NCI-H1092 treated with DMSO at 0.1 percent for 48 hours (cell line): ENCODE measurements around the gene SYCN.

Experiments used
- DNase-seq: peaks from one replicate; lab custom pipeline; 2025; lab: John Stamatoyannopoulos, UW

SYCN gene

DNA sequence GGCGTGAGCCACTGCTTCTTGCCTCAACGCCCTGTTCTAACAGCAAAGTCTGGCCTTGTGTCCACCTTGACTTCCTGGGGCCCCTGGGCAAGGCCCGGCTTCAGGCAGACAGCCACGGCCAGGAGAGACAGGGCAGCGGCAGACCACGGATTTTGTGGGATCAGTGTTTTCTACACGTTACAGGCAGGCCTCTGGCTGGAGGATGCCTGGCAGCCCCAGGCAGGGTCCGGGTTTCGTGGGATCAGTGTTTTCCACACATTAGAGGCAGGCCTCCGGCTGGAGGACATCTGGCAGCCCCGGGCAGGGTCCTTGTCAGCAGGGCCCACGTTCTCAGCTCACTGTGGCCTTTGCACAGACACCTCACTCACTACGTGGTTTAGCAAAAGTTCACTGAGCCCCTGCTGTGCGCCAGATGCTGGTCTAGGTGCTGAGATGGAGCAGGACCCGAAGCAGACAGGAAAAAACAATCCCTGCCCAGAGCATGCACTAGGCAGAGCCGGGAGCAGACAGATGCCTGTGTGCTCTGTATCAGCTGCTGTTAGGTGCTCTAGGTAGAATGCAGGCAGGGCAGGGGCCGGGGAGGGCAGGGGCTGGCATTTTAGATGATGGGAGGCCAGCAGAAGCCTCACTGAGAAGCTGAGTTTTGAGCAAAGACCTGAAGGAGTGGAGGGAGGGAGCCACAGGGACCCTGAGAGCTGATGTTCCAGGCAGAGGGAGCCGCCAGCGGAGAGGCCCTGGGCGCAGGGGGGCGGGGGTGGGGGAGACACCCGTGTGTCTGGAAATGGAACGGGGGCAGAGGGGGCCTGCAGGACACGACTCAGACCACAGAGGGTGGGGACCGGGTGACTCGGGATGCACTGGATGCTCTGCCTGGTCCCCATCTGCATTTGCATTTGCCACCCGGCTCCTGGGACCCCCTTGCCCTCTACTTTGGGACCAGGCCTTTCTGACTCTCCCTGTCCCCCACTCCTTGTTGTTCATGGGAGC, 32.3 kb downstream of the SYCN start:
- no peak for DNase-seq

DNA sequence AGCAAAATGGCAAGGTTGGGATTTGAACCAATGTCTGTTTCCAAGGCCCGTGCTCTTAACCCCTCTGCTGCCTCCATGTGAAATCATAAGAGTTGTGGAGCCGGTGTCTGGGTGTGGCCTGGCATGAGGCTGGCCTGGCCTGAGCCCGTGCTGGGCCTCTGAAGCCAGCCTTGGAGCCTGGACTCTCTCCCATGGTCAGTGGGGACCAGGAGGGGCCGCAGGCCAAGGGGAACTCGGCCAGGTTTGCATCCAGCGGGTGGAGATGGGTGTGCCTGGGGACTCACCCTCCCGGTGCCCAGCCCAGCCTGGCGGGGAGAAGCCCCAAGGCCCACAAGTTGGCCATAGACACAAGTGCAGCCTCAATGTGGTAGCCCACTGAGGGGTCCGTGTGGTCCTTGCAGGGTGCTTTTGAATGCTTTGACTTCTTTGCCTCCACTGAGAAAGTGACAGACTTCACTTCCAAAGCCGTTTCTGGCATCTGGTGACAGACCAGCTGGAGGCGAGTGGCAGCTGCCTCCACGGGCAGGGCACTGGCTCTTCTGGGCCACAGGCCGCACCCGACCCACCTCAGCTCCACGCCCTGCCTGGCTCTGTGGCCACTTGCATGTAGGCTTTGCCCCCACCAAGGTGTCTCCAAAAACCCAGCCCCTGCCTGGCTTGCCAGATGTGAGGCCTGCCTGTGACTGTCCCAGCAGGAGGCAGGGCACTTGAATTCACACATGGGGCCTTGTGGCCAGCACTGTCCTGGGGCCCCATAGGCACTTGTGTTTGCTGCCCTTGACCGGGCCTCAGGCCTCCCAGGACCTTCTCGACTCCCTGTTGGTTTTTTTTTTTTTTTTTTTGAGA, 33.5 kb downstream of the SYCN start:
- no peak for DNase-seq

DNA sequence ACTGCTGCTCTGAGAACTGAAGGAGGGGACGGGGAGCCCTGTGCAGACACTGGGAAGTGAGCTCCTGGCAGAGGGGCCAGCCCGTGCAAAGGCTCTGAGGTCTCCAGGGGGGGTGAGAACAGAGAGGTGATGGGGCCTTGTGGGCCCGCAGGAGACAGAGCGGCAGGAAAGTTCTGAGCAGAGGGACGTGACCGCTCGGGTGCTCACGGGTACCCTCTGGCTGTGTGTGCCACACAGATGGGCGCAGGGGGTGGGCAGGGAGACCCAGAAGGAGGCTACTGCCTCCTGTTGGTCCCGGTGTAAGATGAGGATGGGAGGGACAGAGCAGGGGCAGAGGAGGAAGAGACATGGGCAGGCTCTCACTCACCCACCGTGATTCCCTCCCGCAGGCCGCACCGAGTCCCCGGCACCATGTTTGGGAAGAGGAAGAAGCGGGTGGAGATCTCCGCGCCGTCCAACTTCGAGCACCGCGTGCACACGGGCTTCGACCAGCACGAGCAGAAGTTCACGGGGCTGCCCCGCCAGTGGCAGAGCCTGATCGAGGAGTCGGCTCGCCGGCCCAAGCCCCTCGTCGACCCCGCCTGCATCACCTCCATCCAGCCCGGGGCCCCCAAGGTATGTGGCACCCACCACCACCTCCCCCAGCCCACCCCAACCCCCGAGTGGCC, 34.8 kb downstream of the SYCN start:
- DNase-seq, result no peak

- DNase-seq, result no peak
Observed at GRCh38 chr19:39168258-39169142, 35.6 kb downstream of the SYCN start.

DNA sequence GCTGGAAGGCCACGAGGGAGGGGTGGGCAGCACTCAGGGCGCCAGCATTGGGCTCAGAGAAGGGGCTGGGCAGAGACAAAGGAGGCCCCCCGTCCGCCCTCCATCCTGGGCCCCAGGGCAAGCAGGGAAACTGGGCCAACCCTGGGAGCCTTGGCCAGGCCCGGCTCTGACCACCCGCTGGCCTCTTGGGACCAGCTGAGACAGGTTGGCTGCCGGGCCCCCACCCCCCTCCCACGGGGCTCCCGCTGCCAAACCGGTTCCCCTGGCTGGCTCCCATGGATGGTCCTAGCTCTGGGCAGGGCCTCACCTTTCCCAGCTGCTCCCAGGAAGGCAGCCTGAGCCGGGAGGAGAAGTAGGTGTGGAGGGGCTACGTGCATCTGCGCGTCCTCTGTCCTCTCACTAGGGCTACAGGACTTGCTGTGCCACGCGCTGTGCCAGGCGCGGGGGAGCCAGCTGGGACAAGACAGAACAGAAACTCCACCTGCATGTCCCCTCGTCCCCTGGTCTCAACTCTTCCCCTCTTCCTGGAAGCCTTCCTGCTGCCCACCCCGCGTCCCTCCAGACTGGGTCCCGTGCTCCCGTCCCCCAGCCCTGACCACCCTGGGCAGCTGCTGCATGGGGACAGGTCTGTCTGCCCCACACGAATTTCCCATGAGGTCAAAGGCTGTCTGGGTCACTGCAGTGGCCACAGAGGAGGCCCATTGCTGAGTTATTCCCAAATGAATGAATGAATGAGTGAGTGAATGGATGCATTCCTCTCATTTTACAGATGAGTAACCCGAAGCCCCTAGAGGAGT, 36.4 kb downstream of the SYCN start:
- DNase-seq, result no peak

DNA sequence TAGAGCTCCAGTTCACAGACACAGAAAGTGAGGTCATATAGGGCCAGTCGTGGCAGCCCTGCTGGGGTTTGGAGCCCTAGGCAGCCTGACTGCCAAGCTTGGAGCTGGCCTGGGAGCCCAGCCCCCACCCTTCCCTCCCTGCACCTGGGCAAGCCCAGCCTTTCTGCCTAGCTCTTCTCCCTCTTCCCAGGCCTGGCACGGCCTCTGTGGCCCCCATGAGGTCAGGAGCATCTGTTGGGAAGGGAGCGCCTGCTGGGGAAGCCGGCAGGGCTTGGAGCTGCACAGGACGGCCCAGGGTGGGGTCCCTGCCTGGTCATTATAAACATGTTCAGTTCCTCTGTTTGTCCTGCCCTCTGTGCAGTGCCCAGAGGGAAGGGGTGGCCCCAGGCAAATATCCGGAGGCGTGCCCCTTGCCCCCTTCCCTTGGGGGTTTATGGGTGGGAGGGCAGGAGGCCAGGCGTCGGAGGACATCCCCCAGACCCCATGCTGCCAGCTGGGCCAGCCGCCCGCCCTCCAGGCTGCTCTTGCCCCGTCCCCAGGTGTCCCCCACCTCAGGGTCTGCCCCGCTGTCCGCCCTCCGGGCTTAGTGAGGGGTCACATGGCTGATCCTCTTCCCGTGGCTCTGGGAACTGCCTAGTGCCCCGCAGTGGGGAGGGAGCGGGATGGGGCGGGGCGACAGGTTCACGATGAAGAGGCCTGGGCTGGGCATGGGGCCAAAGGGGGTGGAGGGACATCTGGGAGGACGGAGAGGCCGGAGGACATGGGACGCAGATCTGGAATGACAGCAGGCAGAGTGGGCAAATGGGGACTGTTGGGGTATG, 37.3 kb downstream of the SYCN start:
- no peak for DNase-seq

DNA sequence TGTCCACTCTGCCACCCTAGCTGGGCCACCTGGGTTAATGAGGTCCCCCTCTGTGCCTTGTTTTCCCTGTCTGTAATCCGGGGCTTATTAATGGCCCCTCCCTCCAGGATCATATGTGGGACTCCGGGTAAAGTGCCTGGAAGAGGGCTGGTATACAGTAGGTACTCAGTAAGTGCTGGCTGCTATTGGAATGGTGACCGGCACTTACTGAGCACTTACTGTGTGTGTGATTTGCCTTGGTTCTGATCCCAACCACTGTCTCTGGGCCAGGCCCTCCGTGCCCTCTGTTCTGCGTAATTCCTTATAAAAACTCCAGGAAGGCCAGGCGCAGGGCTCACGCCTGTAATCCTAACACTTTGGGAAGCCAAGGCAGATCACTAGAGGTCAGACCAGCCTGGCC, 38.2 kb downstream of the SYCN start:
- DNase-seq, result no peak

DNA sequence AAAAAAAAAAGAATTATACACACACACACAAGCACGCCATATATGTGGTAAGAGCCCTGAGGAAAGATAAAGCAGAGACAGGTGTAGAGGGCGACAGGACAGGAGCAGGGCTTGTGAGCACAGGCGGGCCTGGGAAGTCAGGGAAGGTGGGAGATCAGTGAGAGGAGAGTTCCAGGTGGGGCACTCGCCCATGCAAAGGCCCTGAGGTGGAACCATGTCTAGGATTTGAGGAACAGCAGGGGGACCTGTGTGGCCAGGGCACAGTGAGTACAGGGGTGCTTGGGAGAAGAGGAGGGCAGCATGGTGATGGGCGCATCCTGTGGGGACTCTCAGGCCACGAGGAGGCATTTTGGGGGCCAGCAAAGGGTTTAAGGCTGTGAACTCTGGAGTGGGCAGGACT, 39.8 kb downstream of the SYCN start:
- DNase-seq, result no peak

- DNase-seq, result no peak
Observed at GRCh38 chr19:39163621-39164020, 40.4 kb downstream of the SYCN start.

- no peak for DNase-seq
Observed at GRCh38 chr19:39162441-39163043, 41.5 kb downstream of the SYCN start.

GRCh38 chr19:39160889-39161672, 43.0 kb downstream of the SYCN start:
- no peak for DNase-seq

- no peak for DNase-seq
Observed at GRCh38 chr19:39160523-39160861, 43.6 kb downstream of the SYCN start.

DNA sequence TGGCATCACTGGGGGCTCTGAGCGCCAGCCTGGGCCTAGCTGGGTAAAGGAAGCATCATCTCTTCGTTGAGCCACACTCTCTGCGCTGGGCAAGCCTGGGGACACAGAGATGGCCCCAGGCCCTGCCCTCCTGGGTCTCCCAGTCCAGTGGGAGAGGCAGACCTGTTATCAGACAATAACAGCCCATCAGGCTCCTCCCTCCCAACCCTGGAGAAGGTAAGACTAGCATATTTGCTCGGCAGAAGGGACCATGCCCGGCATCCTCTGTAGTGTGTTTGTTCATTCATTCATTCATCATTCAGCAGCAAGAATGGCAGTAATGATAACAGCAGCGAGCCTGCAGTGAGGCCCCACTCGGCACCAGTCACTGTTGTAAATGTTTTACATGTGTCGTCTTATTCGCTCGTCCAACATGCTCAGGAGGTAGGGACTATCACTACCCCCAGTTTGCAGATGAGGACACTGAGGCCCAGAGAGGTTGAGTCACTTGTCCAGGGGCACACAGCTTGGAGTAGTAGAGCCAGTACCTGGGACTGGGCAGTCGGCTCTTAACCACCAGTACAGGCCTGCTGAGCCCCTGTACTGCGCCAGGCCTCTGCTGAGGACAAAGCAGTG, 45.3 kb downstream of the SYCN start:
- no peak for DNase-seq

GRCh38 chr19:39157997-39158389, 46.1 kb downstream of the SYCN start:
- no peak for DNase-seq

DNA sequence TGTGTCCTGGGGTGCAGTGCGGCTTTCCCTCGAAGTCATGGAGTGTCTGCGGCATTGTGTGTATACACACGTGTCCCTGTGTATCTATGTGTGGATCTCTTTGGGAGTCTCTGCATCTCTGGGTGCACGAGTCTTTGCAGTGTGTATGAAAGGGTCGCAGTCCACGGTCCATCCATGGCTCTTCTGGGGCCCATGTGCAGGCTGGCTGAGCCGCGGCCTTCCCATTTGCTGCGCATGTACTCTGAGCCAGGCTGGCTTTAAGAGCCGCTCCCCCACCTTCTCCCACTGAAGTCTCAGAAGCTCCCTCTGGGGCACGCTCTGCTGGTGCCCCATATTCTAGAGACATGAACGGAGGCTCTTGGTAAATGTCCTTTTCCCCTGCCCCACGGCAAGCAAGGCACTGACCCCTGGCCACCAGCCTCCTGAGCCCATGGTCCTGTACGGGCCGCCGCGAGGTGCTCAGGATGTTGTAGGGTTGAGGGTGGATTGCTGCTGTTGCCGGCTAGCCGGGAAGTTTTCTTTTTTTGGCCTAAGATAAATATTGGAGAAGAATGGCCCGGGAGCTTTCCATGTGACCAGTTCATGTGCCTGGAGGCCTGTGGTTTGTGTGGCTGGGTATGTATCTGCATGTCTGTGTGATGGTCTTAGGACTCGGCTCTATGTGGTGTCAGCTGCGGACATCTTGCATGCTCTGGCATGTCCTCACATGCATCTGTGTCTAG, 46.6 kb downstream of the SYCN start:
- no peak for DNase-seq

DNA sequence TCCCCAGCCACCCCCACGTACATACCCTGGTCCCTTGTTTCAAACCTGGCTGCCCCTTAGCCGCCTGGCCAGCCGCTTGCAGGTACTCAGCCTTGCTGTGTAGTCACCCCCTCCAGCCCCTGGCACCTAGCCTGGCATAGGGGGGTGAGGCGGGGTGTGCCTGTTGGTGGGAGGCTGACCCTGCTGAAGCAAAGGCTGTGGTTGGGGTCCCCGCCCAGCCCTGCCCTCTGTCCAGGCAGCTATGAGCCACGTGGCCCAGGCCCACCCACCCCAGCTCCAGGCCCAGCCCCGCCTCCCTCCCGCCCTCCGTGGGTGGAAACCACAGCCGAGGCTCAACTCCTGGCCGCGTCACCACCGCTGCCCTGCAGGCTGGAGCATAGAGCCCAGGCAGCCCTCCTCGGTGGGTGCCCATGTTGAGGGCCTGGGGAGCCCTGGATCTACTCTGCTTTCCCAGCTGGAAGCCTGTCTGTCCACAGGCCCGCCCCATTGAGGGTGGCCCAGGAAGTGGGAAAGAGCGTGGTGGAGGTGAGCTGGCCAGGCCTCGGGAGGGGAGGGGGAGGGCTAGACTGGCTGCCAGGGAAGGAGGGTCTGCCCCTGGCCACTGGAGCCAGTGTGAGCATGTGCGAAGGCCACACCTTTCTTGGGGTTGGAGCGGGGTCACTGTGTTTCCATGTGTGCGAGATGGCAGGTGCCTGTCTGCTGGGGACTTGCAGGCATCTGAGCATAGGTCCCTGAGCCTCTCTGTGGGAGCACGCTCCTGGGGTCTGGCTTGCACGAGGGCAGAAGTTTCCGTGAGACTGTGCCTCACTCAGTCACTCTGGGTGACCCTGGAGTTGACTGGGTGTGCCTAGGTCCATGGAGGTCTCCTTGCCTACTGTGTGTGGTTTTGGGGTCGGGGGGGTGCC, 47.5 kb downstream of the SYCN start:
- DNase-seq, result no peak
